Measurements from ENCODE around the gene TECPR1. TPM values are rescaled to one million over a fixed set of nuclear protein-coding genes. Genes with fewer than 3 reads are reported as not detected.

Gene TECPR1
- total RNA-seq, 4 donors from 2014 or later: 33.8 to 74.1 (median 44.1) TPM

DNA sequence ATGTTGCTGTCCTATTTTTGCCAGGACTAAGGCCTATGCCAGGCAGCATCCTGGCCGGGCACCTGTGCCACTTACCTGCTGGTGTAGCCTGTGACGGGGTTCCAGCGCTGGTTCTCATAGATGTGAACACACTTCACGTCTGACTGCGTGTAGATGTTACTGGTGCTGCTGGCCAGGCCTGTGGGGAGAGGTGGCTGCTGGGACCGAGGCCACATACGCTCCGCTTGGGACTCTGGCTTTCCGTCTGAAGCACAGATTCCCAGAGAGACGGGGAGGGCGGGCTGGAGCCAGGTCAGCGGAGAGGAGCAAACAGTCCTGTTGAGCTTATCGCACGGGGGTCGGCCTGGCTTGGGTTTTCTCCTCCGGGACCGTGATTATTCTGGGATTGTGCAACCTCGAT lies 24.1 kb downstream of the TECPR1 start:
- TF ChIP-seq, protein P1, sequence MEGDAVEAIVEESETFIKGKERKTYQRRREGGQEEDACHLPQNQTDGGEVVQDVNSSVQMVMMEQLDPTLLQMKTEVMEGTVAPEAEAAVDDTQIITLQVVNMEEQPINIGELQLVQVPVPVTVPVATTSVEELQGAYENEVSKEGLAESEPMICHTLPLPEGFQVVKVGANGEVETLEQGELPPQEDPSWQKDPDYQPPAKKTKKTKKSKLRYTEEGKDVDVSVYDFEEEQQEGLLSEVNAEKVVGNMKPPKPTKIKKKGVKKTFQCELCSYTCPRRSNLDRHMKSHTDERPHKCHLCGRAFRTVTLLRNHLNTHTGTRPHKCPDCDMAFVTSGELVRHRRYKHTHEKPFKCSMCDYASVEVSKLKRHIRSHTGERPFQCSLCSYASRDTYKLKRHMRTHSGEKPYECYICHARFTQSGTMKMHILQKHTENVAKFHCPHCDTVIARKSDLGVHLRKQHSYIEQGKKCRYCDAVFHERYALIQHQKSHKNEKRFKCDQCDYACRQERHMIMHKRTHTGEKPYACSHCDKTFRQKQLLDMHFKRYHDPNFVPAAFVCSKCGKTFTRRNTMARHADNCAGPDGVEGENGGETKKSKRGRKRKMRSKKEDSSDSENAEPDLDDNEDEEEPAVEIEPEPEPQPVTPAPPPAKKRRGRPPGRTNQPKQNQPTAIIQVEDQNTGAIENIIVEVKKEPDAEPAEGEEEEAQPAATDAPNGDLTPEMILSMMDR (IDR thresholded peaks at IDR 0.05): no peak
- no peak for TF ChIP-seq POLR2A (IDR thresholded peaks at IDR 0.05)
- no peak for DNase-seq
- peaks cover 0 to 52% (median 0%) of the 10 kb centered on the region in 3 donors for H3K36me3 ChIP-seq
- H3K27ac ChIP-seq: no peak overlapping the region
- no peak overlapping the region for H3K4me3 ChIP-seq
- no peaks in the 10 kb centered on the region for H3K4me1 ChIP-seq
- no peaks in the 10 kb centered on the region for H3K9me3 ChIP-seq
- H3K27me3 ChIP-seq: no peaks in the 10 kb centered on the region

- Histone ChIP-seq H3K4me1 (no peaks in the 10 kb centered on the region), H3K4me3 (no peak overlapping the region), H3K27me3 (no peaks in the 10 kb centered on the region), H3K27ac (no peak overlapping the region), H3K36me3 (peaks cover 0 to 66% (median 0%) of the 10 kb centered on the region in 3 donors), H3K9me3 (no peaks in the 10 kb centered on the region)
- TF ChIP-seq, protein P1 (IDR thresholded peaks at IDR 0.05): no peak
- no peak for TF ChIP-seq POLR2A (IDR thresholded peaks at IDR 0.05)
- no peak for DNase-seq
Observed at GRCh38 chr7:98225913-98226614, 26.0 kb downstream of the TECPR1 start.

DNA sequence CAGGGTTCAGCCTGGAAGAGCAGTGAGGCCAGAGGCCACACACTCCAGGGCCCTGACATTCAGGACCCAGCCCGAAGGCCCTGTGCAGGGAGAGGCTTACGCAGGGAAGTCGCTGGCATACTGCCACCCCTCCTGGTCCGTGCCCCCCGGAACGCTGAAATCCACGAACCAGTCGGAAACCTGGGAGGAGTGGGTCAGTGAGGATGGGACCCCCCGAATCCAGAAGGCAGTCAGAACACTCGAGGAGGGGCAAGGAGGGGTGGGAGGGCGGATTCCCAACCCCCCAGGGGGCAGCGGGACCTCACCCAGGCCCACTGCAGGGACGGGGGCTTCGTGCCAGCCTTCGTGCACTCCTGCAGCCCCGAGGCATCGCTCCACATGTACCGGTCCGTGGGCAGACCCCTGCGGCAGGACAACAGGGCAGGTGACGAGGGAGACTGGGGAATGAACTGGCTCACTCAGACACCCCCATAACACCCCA lies 27.3 kb downstream of the TECPR1 start:
- H3K27ac ChIP-seq: no peak overlapping the region
- TF ChIP-seq, protein P1 (IDR thresholded peaks at IDR 0.05): no peak
- no peak for TF ChIP-seq POLR2A (IDR thresholded peaks at IDR 0.05)
- no peaks in the 10 kb centered on the region for H3K4me1 ChIP-seq
- H3K36me3 ChIP-seq: peaks cover 0 to 66% (median 0%) of the 10 kb centered on the region in 3 donors
- H3K9me3 ChIP-seq: no peaks in the 10 kb centered on the region
- H3K4me3 ChIP-seq: no peak overlapping the region
- no peaks in the 10 kb centered on the region for H3K27me3 ChIP-seq
- peak in 1 of 3 donors; percentile 20 for DNase-seq

GRCh38 chr7:98223898-98224700 lies 27.9 kb downstream of the TECPR1 start:
- no peaks in the 10 kb centered on the region for H3K9me3 ChIP-seq
- peaks cover 0 to 65% (median 0%) of the 10 kb centered on the region in 3 donors for H3K36me3 ChIP-seq
- H3K4me3 ChIP-seq: no peak overlapping the region
- peak in 1 of 3 donors; percentile 32 for DNase-seq
- no peak overlapping the region for H3K27ac ChIP-seq
- no peaks in the 10 kb centered on the region for H3K4me1 ChIP-seq
- TF ChIP-seq, protein P1 (IDR thresholded peaks at IDR 0.05): no peak
- TF ChIP-seq POLR2A (IDR thresholded peaks at IDR 0.05): no peak
- no peaks in the 10 kb centered on the region for H3K27me3 ChIP-seq

- DNase-seq: no peak
- no peak overlapping the region for H3K4me3 ChIP-seq
- no peaks in the 10 kb centered on the region for H3K9me3 ChIP-seq
- H3K27me3 ChIP-seq: no peaks in the 10 kb centered on the region
- no peak overlapping the region for H3K27ac ChIP-seq
- TF ChIP-seq, protein P1 (IDR thresholded peaks at IDR 0.05): no peak
- TF ChIP-seq POLR2A (IDR thresholded peaks at IDR 0.05): no peak
- H3K4me1 ChIP-seq: peaks cover 0 to under 1% (median 0%) of the 10 kb centered on the region in 4 donors
- H3K36me3 ChIP-seq: peaks cover 0 to 60% (median 0%) of the 10 kb centered on the region in 3 donors
Observed at GRCh38 chr7:98223351-98223897, 28.6 kb downstream of the TECPR1 start.
